CD4-positive, CD25-positive, alpha-beta regulatory T cell (primary cell): ENCODE results near the gene GUSB. TPM values are rescaled to one million over a fixed set of nuclear protein-coding genes. Genes with fewer than 3 reads are reported as not detected.

Experiments
- ATAC-seq, 2 donors: fragments of 150-1000 bp; cut with Tn5 transposase; one replicate each; pipeline ENCODE4 v1.10.0; 2021; ENCODE audit warnings: low read depth in 2 of 2, moderate number of reproducible peaks in 2 of 2, moderate library complexity in 1 of 2
- DNase-seq, 3 donors: peaks; one replicate each; pipeline versions ENCODE4 v3.0.0 to v3.0.0-alpha.2; 2012 to 2022; ENCODE audit warnings: mixed read lengths in 1 of 3
- H3K27ac ChIP-seq: one replicate; pipeline ENCODE4 v1.7.0; 2013; ENCODE audit warnings: mild to moderate bottlenecking, low read length; ENCODE audit not compliant: insufficient read depth, poor library complexity, severe bottlenecking
- H3K27me3 ChIP-seq: one replicate; pipeline ENCODE4 v1.7.0; 2013; ENCODE audit warnings: low read length; ENCODE audit not compliant: control insufficient read depth, insufficient read depth
- H3K36me3 ChIP-seq: one replicate; pipeline ENCODE4 v1.7.0; 2013; ENCODE audit warnings: mild to moderate bottlenecking, low read length, moderate library complexity; ENCODE audit not compliant: control insufficient read depth, insufficient read depth
- H3K4me1 ChIP-seq: 2 replicates; pipeline ENCODE4 v1.7.0; 2013; ENCODE audit warnings: mild to moderate bottlenecking, low read length; ENCODE audit not compliant: insufficient read depth, control insufficient read depth, poor library complexity, severe bottlenecking
- H3K4me3 ChIP-seq: one replicate; pipeline ENCODE4 v1.7.0; 2013; ENCODE audit warnings: low read depth, mild to moderate bottlenecking, low read length, moderate library complexity
- H3K9me3 ChIP-seq, 2 experiments: 1 replicate in 1 of 2; 2 replicates in 1 of 2; pipeline ENCODE4 v1.7.0; 2013; ENCODE audit warnings: low read length in 2 of 2, mild to moderate bottlenecking in 1 of 2, moderate library complexity in 1 of 2; ENCODE audit not compliant: control insufficient read depth in 2 of 2
- H3K27ac Mint-ChIP-seq, 3 donors: one replicate each; pipeline ENCODE4 v1.8.0; 2020 to 2022; ENCODE audit warnings: mild to moderate bottlenecking in 3 of 3, mixed read lengths in 3 of 3, moderate library complexity in 2 of 3
- H3K27me3 Mint-ChIP-seq: one replicate; pipeline ENCODE4 v1.8.0; 2022; ENCODE audit warnings: mild to moderate bottlenecking, mixed read lengths
- H3K36me3 Mint-ChIP-seq: one replicate; pipeline ENCODE4 v1.8.0; 2020; ENCODE audit warnings: mixed read lengths
- H3K4me1 Mint-ChIP-seq, 4 donors: one replicate each; pipeline ENCODE4 v1.8.0; 2020 to 2022; ENCODE audit warnings: mixed read lengths in 4 of 4, mild to moderate bottlenecking in 1 of 4
- H3K4me3 Mint-ChIP-seq, 4 donors: one replicate each; pipeline ENCODE4 v1.8.0; 2020 to 2022; ENCODE audit warnings: mild to moderate bottlenecking in 4 of 4, mixed read lengths in 4 of 4, moderate library complexity in 3 of 4
- H3K9me3 Mint-ChIP-seq, 7 donors: one replicate each; pipeline ENCODE4 v1.8.0; 2020 to 2022; ENCODE audit warnings: mixed read lengths in 7 of 7, mild to moderate bottlenecking in 3 of 7, moderate library complexity in 2 of 7
- polyA plus RNA-seq, 4 donors: library from polyadenylated mRNA; unstranded; fragments of 300-500 nt; fragmentation: Illumina TruSeq; gene quantifications; one replicate each; pipeline ENCODE4 v1.2.3, GENCODE V29; 2021
- total RNA-seq: library from RNA; stranded (reverse); gene quantifications from one replicate; pipeline ENCODE4 v1.2.3, GENCODE V29; 2022

Gene GUSB
- total and polyA plus RNA-seq, 5 donors from 2014 or later: 39.9 to 66.4 (median 52.1) TPM

DNA sequence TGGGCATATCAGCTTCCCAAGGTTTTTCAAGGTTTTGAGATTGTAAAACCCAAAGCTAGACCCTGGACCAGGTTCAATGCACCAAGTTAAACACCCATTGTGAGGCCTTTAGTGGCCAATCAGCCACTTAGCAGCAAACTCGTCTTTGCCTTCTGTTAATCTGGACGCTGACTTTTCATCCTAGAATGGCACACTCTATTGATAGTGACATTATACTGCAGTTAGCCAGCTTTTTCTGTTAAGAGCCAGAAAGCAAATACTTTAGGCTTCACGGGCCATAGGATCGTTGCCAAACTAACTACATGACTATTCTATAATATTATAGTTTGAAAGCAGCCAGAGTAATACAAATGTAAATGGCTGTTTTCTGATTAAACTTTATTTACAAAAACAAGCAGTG lies 57.8 kb downstream of the GUSB start:
- no peaks in the 10 kb centered on the region for H3K4me1 ChIP-seq
- DNase-seq (no peak), ATAC-seq (no peak)
- Mint-ChIP-seq H3K9me3 (peaks cover 0 to 3% (median 0%) of the 10 kb centered on the region in 7 donors), H3K27me3 (no peaks in the 10 kb centered on the region), H3K27ac (no peak overlapping the region), H3K4me1 (peaks cover 5 to 23% (median 13%) of the 10 kb centered on the region in 4 donors), H3K4me3 (no peak overlapping the region), H3K36me3 (peaks cover 20% of the 10 kb centered on the region)
- no peaks in the 10 kb centered on the region for H3K27me3 ChIP-seq
- no peaks in the 10 kb centered on the region for H3K36me3 ChIP-seq
- H3K9me3 ChIP-seq: no peaks in the 10 kb centered on the region
- H3K4me3 ChIP-seq: no peak overlapping the region
- H3K27ac ChIP-seq: no peak overlapping the region

- no peaks in the 10 kb centered on the region for H3K27me3 ChIP-seq
- H3K36me3 ChIP-seq: no peaks in the 10 kb centered on the region
- no peaks in the 10 kb centered on the region for H3K9me3 ChIP-seq
- H3K4me1 ChIP-seq: no peaks in the 10 kb centered on the region
- H3K27ac ChIP-seq: no peak overlapping the region
- Mint-ChIP-seq H3K36me3 (peaks cover 20% of the 10 kb centered on the region), H3K27ac (no peak overlapping the region), H3K9me3 (peaks cover 0 to 3% (median 0%) of the 10 kb centered on the region in 7 donors), H3K4me1 (peaks cover 5 to 17% (median 10%) of the 10 kb centered on the region in 4 donors), H3K27me3 (no peaks in the 10 kb centered on the region), H3K4me3 (no peak overlapping the region)
- DNase-seq (no peak), ATAC-seq (no peak)
- H3K4me3 ChIP-seq: no peak overlapping the region
Observed at GRCh38 chr7:65923316-65923715, 58.7 kb downstream of the GUSB start.

DNA sequence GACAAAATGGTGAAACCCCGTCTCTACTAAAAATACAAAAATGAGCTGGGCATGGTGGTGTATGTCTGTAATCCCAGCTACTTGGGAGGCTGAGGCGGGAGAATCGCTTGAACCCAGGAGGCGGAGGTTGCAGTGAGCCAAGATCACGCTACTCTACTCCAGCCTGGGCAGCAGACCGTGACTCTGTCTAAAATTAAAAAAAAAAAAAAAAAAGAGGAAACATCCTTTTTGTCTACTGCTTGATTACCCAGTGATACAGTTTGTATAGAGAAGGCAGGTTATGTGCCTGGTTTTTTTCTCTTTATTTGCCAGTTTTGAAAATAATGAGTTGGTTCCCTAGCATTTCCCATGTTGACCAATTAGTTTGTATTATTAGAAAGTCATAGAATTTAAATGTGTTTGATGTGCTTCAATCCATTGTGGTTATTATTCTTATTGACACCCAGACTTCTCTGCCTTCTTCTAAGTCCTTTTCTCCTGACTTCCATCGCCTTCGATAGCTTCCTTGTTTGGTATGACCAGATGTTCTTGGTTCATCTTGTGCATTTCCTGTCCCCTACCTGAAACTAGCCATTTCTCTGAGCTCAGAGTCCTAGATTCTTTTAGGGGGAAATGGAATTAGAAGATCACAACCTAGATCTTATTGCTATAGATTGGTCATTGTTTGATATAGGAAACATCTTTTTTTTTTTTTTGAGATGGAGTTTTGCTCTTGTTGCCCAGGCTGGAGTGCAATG lies 65.9 kb downstream of the GUSB start:
- no peak overlapping the region for H3K4me3 ChIP-seq
- DNase-seq (no peak), ATAC-seq (no peak)
- H3K36me3 Mint-ChIP-seq: peaks cover 9% of the 10 kb centered on the region
- no peaks in the 10 kb centered on the region for H3K9me3 Mint-ChIP-seq
- no peaks in the 10 kb centered on the region for H3K27me3 ChIP-seq
- no peaks in the 10 kb centered on the region for H3K4me1 ChIP-seq
- no peaks in the 10 kb centered on the region for H3K27me3 Mint-ChIP-seq
- peak overlapping the region in 1 of 3 donors; percentile 65 for H3K27ac Mint-ChIP-seq
- H3K4me1 Mint-ChIP-seq: peaks cover 6 to 20% (median 9%) of the 10 kb centered on the region in 4 donors
- no peak overlapping the region for H3K27ac ChIP-seq
- H3K4me3 Mint-ChIP-seq: no peak overlapping the region
- H3K9me3 ChIP-seq: no peaks in the 10 kb centered on the region
- H3K36me3 ChIP-seq: no peaks in the 10 kb centered on the region

GRCh38 chr7:65912237-65912636 lies 69.8 kb downstream of the GUSB start:
- H3K36me3 Mint-ChIP-seq: peaks cover 4% of the 10 kb centered on the region
- Histone ChIP-seq H3K36me3 (no peaks in the 10 kb centered on the region), H3K27ac (no peak overlapping the region), H3K4me1 (no peaks in the 10 kb centered on the region), H3K27me3 (no peaks in the 10 kb centered on the region), H3K9me3 (no peaks in the 10 kb centered on the region), H3K4me3 (no peak overlapping the region)
- H3K27me3 Mint-ChIP-seq: no peaks in the 10 kb centered on the region
- ATAC-seq: no peak
- DNase-seq: no peak
- peaks cover 6 to 21% (median 15%) of the 10 kb centered on the region in 4 donors for H3K4me1 Mint-ChIP-seq
- H3K9me3 Mint-ChIP-seq: no peaks in the 10 kb centered on the region
- H3K27ac Mint-ChIP-seq: no peak overlapping the region
- H3K4me3 Mint-ChIP-seq: no peak overlapping the region

Other genes with a start within 250 kb of the GUSB start
- 5.5 TPM for gene VKORC1L1, start 109.1 kb downstream of the GUSB start, total RNA-seq
- 1 to 10 TPM; 3.7 to 4.0 (median 3.8) TPM for gene VKORC1L1, start 109.1 kb downstream of the GUSB start, polyA plus RNA-seq
- gene ASL, start 93.6 kb upstream of the GUSB start, total RNA-seq: 15.6 TPM
- 10 to 100 TPM in 3 of 4 donors, 1 to 10 TPM in 1; 9.2 to 16.6 (median 13.2) TPM for gene ASL, start 93.6 kb upstream of the GUSB start, polyA plus RNA-seq
- 32.5 TPM for gene CRCP, start 132.6 kb upstream of the GUSB start, total RNA-seq
- gene CRCP, start 132.6 kb upstream of the GUSB start, polyA plus RNA-seq: 10 to 100 TPM; 19.8 to 33.4 (median 27.3) TPM
- 1.2 TPM for gene TPST1, start 223.1 kb upstream of the GUSB start, total RNA-seq
- gene TPST1, start 223.1 kb upstream of the GUSB start, polyA plus RNA-seq: under 1 TPM in 2 of 4 donors, not detected in 2; 0.15 to 0.24 TPM